ENCODE measurements around the gene CNTN1. TPM values are rescaled to one million over a fixed set of nuclear protein-coding genes. Genes with fewer than 3 reads are reported as not detected.

The CNTN1 gene
- total RNA-seq, 1 experiment from 2014 or later: 6.5 TPM

- Histone ChIP-seq H3K79me2 (ENCODE audit: insufficient read depth, low read length) (no peaks in the 10 kb centered on the region), H3K18ac (ENCODE audit: insufficient read length, low read depth, low read length) (no peak overlapping the region), H3K4me2 (ENCODE audit: insufficient read depth, insufficient read length, low read length) (no peak overlapping the region), H3T11ph (ENCODE audit: low read length) (no peak overlapping the region), H3K4me1 (ENCODE audit: insufficient read depth, low read length) (no peaks in the 10 kb centered on the region), H4K5ac (ENCODE audit: insufficient read length, low read depth, low read length) (no peak overlapping the region), H3K27me3 (ENCODE audit: insufficient read depth, low read length) (no peaks in the 10 kb centered on the region), H4K8ac (replicated peaks; ENCODE audit: insufficient read length, low read depth, low read length) (no peak overlapping the region), H3K56ac (ENCODE audit: insufficient read length, low read depth, low read length) (no peak overlapping the region), H2BK12ac (ENCODE audit: insufficient read length, low read depth, low read length) (no peak overlapping the region), H3K4ac (ENCODE audit: low read depth, low read length) (no peak overlapping the region), H2BK15ac (ENCODE audit: low read depth, low read length) (no peak overlapping the region), H3K9me3 (ENCODE audit: control insufficient read depth, low read depth, low read length) (no peaks in the 10 kb centered on the region), H3K14ac (ENCODE audit: insufficient read depth, low read length) (no peak overlapping the region), H4K20me1 (ENCODE audit: control insufficient read depth, insufficient read depth, insufficient read length) (no peaks in the 10 kb centered on the region), H4K91ac (ENCODE audit: insufficient read length, low read depth, low read length) (no peak overlapping the region), H2BK20ac (ENCODE audit: low read depth, low read length, poor library complexity, severe bottlenecking) (no peak overlapping the region), H2AK5ac (ENCODE audit: insufficient read length, low read length) (no peak overlapping the region), H2AFZ (ENCODE audit: low read length) (no peak overlapping the region), H2BK5ac (ENCODE audit: insufficient read length, low read length) (no peak overlapping the region), H3K79me1 (ENCODE audit: insufficient read depth, low read depth, low read length, poor library complexity, severe bottlenecking) (no peaks in the 10 kb centered on the region), H3K23me2 (ENCODE audit: insufficient read length, low read depth, low read length, poor library complexity, severe bottlenecking) (no peaks in the 10 kb centered on the region), H3K23ac (ENCODE audit: insufficient read length, low read depth, low read length) (no peak overlapping the region), H3K9ac (ENCODE audit: extremely low read depth, insufficient read length, low read length) (no peak overlapping the region), H2BK120ac (ENCODE audit: low read depth, low read length, poor library complexity, severe bottlenecking) (no peak overlapping the region), H3K27ac (ENCODE audit: insufficient read length, low read depth, low read length) (no peak overlapping the region)
- Mint-ChIP-seq H3K36me3 (ENCODE audit: insufficient read depth in 1 of 3, low read depth in 3 of 3) (peaks cover 0 to 2% (median 0%) of the 10 kb centered on the region in 3 experiments; a peak in 2 of 7 replicates), H3K27me3 (ENCODE audit: low read depth) (no peaks in the 10 kb centered on the region; the same call in 1 of the 2 replicates), H3K4me3 (no peak overlapping the region), H3K4me1 (no peaks in the 10 kb centered on the region), H3K27ac (no peak overlapping the region), H3K9me3 (no peaks in the 10 kb centered on the region)
- DNase-seq: no peak
- TF ChIP-seq, protein P1, sequence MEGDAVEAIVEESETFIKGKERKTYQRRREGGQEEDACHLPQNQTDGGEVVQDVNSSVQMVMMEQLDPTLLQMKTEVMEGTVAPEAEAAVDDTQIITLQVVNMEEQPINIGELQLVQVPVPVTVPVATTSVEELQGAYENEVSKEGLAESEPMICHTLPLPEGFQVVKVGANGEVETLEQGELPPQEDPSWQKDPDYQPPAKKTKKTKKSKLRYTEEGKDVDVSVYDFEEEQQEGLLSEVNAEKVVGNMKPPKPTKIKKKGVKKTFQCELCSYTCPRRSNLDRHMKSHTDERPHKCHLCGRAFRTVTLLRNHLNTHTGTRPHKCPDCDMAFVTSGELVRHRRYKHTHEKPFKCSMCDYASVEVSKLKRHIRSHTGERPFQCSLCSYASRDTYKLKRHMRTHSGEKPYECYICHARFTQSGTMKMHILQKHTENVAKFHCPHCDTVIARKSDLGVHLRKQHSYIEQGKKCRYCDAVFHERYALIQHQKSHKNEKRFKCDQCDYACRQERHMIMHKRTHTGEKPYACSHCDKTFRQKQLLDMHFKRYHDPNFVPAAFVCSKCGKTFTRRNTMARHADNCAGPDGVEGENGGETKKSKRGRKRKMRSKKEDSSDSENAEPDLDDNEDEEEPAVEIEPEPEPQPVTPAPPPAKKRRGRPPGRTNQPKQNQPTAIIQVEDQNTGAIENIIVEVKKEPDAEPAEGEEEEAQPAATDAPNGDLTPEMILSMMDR (conservative IDR thresholded peaks at IDR 0.05): no peak
These were observed 347.2 kb downstream of the CNTN1 start for GRCh38 chr12:41039461-41039860.

All from H9 (cell line).